ENCODE results near the gene YIPF4. TPM values are rescaled to one million over a fixed set of nuclear protein-coding genes. Genes with fewer than 3 reads are reported as not detected.
A peak's percentile ranks its signal among the peaks of the same experiment; 100 is the strongest.
"Not testable (repeated sequence)": the region's sequence is repeated elsewhere in the genome, so short reads cannot be mapped to it uniquely, and the experiment has no call there.

YIPF4 gene
- total RNA-seq, 1 experiment from 2014 or later: 23.0 TPM

GRCh38 chr2:32329180-32329980 lies 51.7 kb downstream of the YIPF4 start:
- H3K27ac Mint-ChIP-seq: not testable (repeated sequence)

GRCh38 chr2:32330136-32330535 lies 52.4 kb downstream of the YIPF4 start:
- ChIA-PET POLR2A (no interaction called here), CTCF (interaction anchor here (0.6 kb wide), 1 partner anchor 1187 kb away, joined by 3 read pairs; no protein-coding TSS in a partner anchor)
- H3K4me3 Mint-ChIP-seq: no peak overlapping the region
- TF ChIP-seq ZMAT4 (CRISPR knock-in tag; IDR thresholded peaks at IDR 0.05) (no peak), ATF2 (CRISPR knock-in tag; IDR thresholded peaks at IDR 0.05; ENCODE audit: borderline replicate concordance, low read depth) (no peak), ATF1 (CRISPR knock-in tag; IDR thresholded peaks at IDR 0.05) (no peak), JAZF1 (CRISPR knock-in tag; IDR thresholded peaks at IDR 0.05) (no peak), TEAD4 (CRISPR knock-in tag; IDR thresholded peaks at IDR 0.05) (no peak), FOXP4 (CRISPR knock-in tag; IDR thresholded peaks at IDR 0.05) (no peak), SP1 (CRISPR knock-in tag; conservative IDR thresholded peaks at IDR 0.05) (no peak), NR3C1 (CRISPR knock-in tag; conservative IDR thresholded peaks at IDR 0.05; ENCODE audit: low read depth) (no peak), FOXJ3 (CRISPR knock-in tag; IDR thresholded peaks at IDR 0.05; ENCODE audit: borderline replicate concordance) (no peak), CREB1 (CRISPR knock-in tag; IDR thresholded peaks at IDR 0.05) (no peak), ESRRA (CRISPR knock-in tag; IDR thresholded peaks at IDR 0.05; ENCODE audit: borderline replicate concordance) (no peak), TP53 (CRISPR knock-in tag; IDR thresholded peaks at IDR 0.05) (no peak), MYBL2 (CRISPR knock-in tag; IDR thresholded peaks at IDR 0.05) (no peak), ZNF317 (CRISPR knock-in tag; IDR thresholded peaks at IDR 0.05; ENCODE audit: borderline replicate concordance, low read depth) (no peak), ATF3 (CRISPR knock-in tag; conservative IDR thresholded peaks at IDR 0.05) (no peak), JUN (CRISPR knock-in tag; IDR thresholded peaks at IDR 0.05) (no peak), ZNF281 (CRISPR knock-in tag; IDR thresholded peaks at IDR 0.05) (no peak)
- H3K27me3 Mint-ChIP-seq (ENCODE audit: low read depth): no peaks in the 10 kb centered on the region
- no peak overlapping the region for H3K27ac Mint-ChIP-seq
- ATAC-seq (no peak), DNase-seq (ENCODE audit: low spot score) (no peak)
- no peaks in the 10 kb centered on the region for H3K9me3 Mint-ChIP-seq
- H3K36me3 Mint-ChIP-seq: no peaks in the 10 kb centered on the region
- H3K4me1 Mint-ChIP-seq: no peaks in the 10 kb centered on the region

More at GRCh38 chr2:32329180-32329980, 51.7 kb downstream of the YIPF4 start:
- peak; percentile 79 for TF ChIP-seq GABPB1 (CRISPR knock-in tag; IDR thresholded peaks at IDR 0.05)
- CTCF ChIA-PET: interaction anchor here (0.6 kb wide), 1 partner anchor 74 kb away, joined by 3 read pairs; no protein-coding TSS in a partner anchor
- H3K4me3 Mint-ChIP-seq; ATAC-seq; H3K9me3 Mint-ChIP-seq; DNase-seq (ENCODE audit: low spot score); H3K36me3 Mint-ChIP-seq; POLR2A ChIA-PET; H3K4me1 Mint-ChIP-seq; H3K27me3 Mint-ChIP-seq (ENCODE audit: low read depth): not testable (repeated sequence)
